NOMO-1 treated with dmso at 0.1 percent for 144 hours (cell line): ENCODE results near the gene SUN5.
A peak's percentile ranks its signal among the peaks of the same experiment; 100 is the strongest.

Experiments
- DNase-seq: peaks from one replicate; lab custom pipeline; 2025; ENCODE audit not compliant: unreplicated experiment; lab: John Stamatoyannopoulos, UW

The SUN5 gene

GRCh38 chr20:33014336-33015113 is 10.3 kb upstream of the SUN5 start:
- DNase-seq: no peak

GRCh38 chr20:33013701-33014326 is 9.6 kb upstream of the SUN5 start:
- DNase-seq: no peak

GRCh38 chr20:33012327-33013189 is 8.3 kb upstream of the SUN5 start:
- DNase-seq: no peak

GRCh38 chr20:33010674-33011449 is 6.6 kb upstream of the SUN5 start:
- DNase-seq: no peak

GRCh38 chr20:33010133-33010504 is 5.9 kb upstream of the SUN5 start:
- DNase-seq: no peak

GRCh38 chr20:33009214-33010132 is 5.2 kb upstream of the SUN5 start:
- DNase-seq: no peak

GRCh38 chr20:33008336-33009213 is 4.3 kb upstream of the SUN5 start:
- no peak for DNase-seq

- DNase-seq: no peak
Observed at GRCh38 chr20:33007376-33008335, 3.4 kb upstream of the SUN5 start, which contains the start of gene BPIFB2. TSS of gene BPIFB2 (plus strand) at chr20:33007704. CDS start at chr20:33008575, 871 bp downstream.

- DNase-seq: no peak
Observed at GRCh38 chr20:33006776-33007375, 2.6 kb upstream of the SUN5 start.

- no peak for DNase-seq
Observed at GRCh38 chr20:33005908-33006775, 1.9 kb upstream of the SUN5 start.

- DNase-seq: no peak
Observed at GRCh38 chr20:33005132-33005566, 916 bp upstream of the SUN5 start.

- DNase-seq: no peak
Observed at GRCh38 chr20:33002087-33002808, 2.0 kb downstream of the SUN5 start.

- no peak for DNase-seq
Observed at GRCh38 chr20:33000802-33001466, 3.3 kb downstream of the SUN5 start.

GRCh38 chr20:32999603-33000250 is 4.5 kb downstream of the SUN5 start:
- DNase-seq: peak; percentile 25

- DNase-seq: no peak
Observed at GRCh38 chr20:32997431-32997830, 6.8 kb downstream of the SUN5 start.
